GM21737 (cell line): ENCODE results near the gene KCTD20.

ENCODE experiments used
- ATAC-seq: cut with Tn5 transposase; IDR thresholded peaks from one replicate; pipeline ENCODE4 v1.9.1; 2021; ENCODE audit warnings: mild to moderate bottlenecking, moderate library complexity; ENCODE audit not compliant: unreplicated experiment

The KCTD20 gene

DNA sequence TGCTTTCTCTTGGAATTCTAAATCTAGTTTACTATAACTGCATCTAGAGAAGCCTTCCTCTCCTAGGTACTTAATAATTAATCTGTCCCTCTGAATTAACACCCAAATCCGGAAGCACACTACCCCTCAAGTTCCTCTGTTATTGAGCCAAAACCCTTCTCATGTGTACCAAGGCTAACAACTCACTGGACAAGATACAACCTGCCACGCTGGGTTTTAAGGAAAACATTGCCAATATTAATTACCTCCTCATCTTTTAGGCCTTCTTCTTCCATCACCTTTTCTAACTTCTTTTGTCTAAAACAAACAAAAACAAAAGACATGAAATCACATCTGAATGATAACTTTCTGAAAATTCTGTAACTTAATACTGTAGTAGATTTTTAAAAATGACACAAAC, 82.5 kb downstream of the KCTD20 start:
- no peak for ATAC-seq

DNA sequence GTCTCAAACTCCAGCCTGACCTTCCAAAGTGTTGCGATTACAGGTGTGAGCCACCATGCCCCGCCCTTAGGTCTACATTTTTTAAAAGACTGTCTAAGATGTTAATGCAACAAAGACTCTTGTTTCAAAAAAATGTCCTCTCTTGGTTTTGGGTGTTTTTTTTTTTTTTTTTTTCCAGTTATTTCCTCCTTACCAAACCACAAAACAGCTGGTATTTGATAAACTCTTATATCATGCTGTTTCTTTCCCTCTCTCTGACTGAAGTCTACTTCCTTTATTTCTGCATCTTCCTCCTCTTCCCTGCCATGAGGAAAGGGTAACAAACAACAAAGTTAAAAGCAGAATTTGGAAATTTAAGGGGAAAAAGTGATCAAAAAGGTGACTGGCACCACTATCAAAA, 83.3 kb downstream of the KCTD20 start:
- ATAC-seq: no peak

DNA sequence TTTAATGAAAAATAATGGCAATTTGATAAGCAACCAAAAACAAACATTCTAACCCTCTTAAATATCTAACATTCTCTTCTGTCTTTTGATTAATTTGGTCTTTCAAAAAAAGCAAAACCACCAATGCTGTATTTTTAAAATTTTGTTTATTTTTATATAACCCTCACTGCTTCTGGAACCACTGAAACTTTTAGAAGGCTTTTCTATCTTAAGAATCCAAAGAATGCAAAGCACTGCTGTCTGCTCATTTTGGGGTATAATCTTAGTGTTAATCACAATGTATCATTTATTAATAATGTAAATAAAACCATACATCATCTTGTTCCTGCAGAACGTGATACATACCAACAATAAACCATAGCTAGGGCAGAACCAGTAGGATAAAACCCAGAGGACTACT, 90.5 kb downstream of the KCTD20 start:
- no peak for ATAC-seq

DNA sequence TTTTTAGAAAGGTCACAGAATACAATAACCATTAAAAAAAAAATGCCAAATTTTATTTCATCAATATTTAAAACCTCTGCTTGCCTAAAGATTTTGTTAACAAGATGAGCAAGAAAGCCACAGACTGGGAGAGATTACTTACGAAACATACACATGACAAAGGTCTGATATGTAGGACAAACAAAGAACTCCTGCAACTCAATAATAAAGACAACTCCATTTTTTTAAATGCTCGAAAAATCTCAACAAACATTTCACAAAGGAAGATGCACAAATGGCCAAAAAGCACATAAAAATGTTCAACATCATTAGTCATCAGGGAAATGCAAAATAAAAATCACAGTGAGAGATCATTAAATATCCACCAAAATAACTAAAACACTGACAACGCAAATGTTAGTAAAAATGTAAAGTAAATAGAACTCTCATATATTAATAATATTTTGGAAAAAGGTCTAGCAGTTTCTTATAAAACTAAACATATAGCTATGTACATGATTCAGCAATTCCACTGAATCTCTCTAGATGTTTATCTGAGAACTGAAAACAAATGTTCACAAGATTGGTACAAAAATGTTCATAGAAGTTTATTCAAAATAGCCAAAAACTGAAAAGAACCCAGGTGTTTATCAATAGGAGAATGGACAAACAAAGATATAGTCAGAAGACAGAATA, 94.2 kb downstream of the KCTD20 start:
- ATAC-seq: no peak

DNA sequence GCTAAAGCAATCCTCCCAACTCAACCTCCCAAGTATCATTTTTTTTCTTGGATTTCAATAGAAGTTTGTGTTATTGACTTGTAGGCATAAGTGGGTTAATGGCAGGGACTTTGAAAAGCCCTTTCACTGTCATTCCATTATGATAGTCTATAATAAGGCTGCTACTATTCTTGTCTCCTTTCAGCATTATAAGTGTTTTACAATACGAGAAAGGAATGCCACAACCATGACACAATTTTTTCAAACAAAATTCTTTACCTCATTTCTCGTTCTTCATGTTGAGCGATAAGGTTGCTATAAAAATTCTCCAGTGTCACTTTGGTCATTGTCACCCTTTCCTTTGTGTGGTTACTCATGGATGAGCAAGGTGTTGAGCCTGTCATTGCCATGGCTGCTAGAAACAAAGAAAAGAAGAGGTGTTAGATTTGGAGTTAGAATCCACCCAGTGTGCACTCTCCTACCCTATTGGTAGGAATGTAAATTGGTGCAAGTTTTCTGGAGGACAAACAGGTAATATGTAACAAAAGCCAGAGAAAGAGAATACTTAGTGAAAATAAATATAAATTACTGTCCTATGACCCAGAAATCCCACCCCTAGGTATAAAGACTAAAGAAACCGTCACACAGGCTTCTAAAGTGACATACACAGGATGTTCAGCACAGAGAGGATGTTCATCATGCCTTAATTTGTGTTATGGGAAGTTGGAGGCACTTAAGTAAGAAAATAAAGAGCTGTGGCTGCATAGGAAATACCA, 97.2 kb downstream of the KCTD20 start:
- ATAC-seq: no peak
